Smooth muscle cell (in vitro differentiated cells): ENCODE measurements around the gene MAD2L1. TPM values are rescaled to one million over a fixed set of nuclear protein-coding genes. Genes with fewer than 3 reads are reported as not detected.

Experiments used
- DNase-seq: peaks from one replicate; lab custom pipeline; 2025; ENCODE audit not compliant: unreplicated experiment; lab: John Stamatoyannopoulos, UW
- H2AFZ ChIP-seq: fragments of 200-600 bp; sonication (generic); 2 replicates; pipeline ENCODE4 v1.6.0; 2016; ENCODE audit warnings: antibody characterized with exemption, low read depth, mild to moderate bottlenecking
- H3F3A ChIP-seq: fragments of 200-600 bp; sonication (generic); 2 replicates; pipeline ENCODE4 v1.6.0; 2017; ENCODE audit warnings: antibody characterized with exemption, low read depth
- H3K27ac ChIP-seq: fragments of 200-600 bp; sonication (generic); 2 replicates; pipeline ENCODE4 v1.5.1; 2016; ENCODE audit warnings: low read depth, mild to moderate bottlenecking
- H3K27me3 ChIP-seq: fragments of 200-600 bp; sonication (generic); 2 replicates; pipeline ENCODE4 v1.6.1; 2016; ENCODE audit warnings: low read depth, mild to moderate bottlenecking
- H3K36me3 ChIP-seq: fragments of 200-600 bp; sonication (generic); 2 replicates; pipeline ENCODE4 v1.5.1; 2016; ENCODE audit warnings: low read depth
- H3K4me1 ChIP-seq: fragments of 200-600 bp; sonication (generic); 2 replicates; pipeline ENCODE4 v1.5.1; 2016; ENCODE audit warnings: low read depth
- H3K4me2 ChIP-seq: fragments of 200-600 bp; sonication (generic); 2 replicates; pipeline ENCODE4 v1.6.0; 2016; ENCODE audit warnings: mild to moderate bottlenecking
- H3K4me3 ChIP-seq: fragments of 200-600 bp; sonication (generic); 2 replicates; pipeline ENCODE4 v1.5.1; 2016; ENCODE audit warnings: mild to moderate bottlenecking
- H3K79me2 ChIP-seq: fragments of 200-600 bp; sonication (generic); 2 replicates; pipeline ENCODE4 v1.6.0; 2016; ENCODE audit warnings: low read depth, mild to moderate bottlenecking
- H3K9ac ChIP-seq: fragments of 200-600 bp; sonication (generic); 2 replicates; pipeline ENCODE4 v1.6.0; 2016; ENCODE audit warnings: low read depth
- H3K9me3 ChIP-seq: fragments of 200-600 bp; sonication (generic); replicated peaks from 2 replicates; pipeline ENCODE4 v1.5.1; 2016; ENCODE audit warnings: low read depth
- H4K20me1 ChIP-seq: fragments of 200-600 bp; sonication (generic); 2 replicates; pipeline ENCODE4 v1.6.0; 2016; ENCODE audit warnings: low read depth
- CTCF ChIP-seq: fragments of 200-600 bp; sonication (generic); IDR thresholded peaks from 2 replicates; pipeline ENCODE4 v1.5.1; 2017; ENCODE audit warnings: borderline replicate concordance, mild to moderate bottlenecking, antibody characterized with exemption; ENCODE audit not compliant: insufficient read depth, poor library complexity, severe bottlenecking
- WGBS: methylation state at CpG from one replicate; pipeline ENCODE4 v1.1.7; 2016; ENCODE audit warnings: low lambda C conversion rate; 5-methylcytosine and 5-hydroxymethylcytosine counted together
- polyA plus RNA-seq: library from polyadenylated mRNA; unstranded; fragments of >200 nt; fragmentation: Nextera tagmentation; extraction: Ambion mirVana; gene quantifications from 2 replicates; pipeline ENCODE4 v1.2.1, GENCODE V29; 2016
- total RNA-seq: library from RNA; depleted of rRNA; stranded (reverse); fragments of >200 nt; gene quantifications from 2 replicates; pipeline ENCODE4 v1.2.3, GENCODE V29; 2014

The MAD2L1 gene
- total and polyA plus RNA-seq, 2 experiments from 2014 or later, result 19.1 to 19.3 TPM

- DNase-seq, result no peak
- Histone ChIP-seq H4K20me1 (no peaks in the 10 kb centered on the region), H3K79me2 (no peaks in the 10 kb centered on the region), H3K27me3 (peaks cover 3% of the 10 kb centered on the region), H3K4me3 (no peak overlapping the region), H3K9ac (no peak overlapping the region), H3K4me2 (no peak overlapping the region), H2AFZ (no peak overlapping the region), H3K9me3 (no peaks in the 10 kb centered on the region), H3F3A (no peaks in the 10 kb centered on the region), H3K27ac (no peak overlapping the region), H3K36me3 (no peaks in the 10 kb centered on the region), H3K4me1 (no peaks in the 10 kb centered on the region)
- no peak for TF ChIP-seq CTCF
Observed at GRCh38 chr4:120084327-120084726, 17.7 kb upstream of the MAD2L1 start.

- WGBS, result 97% methylated on average over 2 of the region's 2 CpGs
- no peaks in the 10 kb centered on the region for H3K36me3 ChIP-seq
- no peak for TF ChIP-seq CTCF
Observed at GRCh38 chr4:120083152-120083551, 16.5 kb upstream of the MAD2L1 start.

GRCh38 chr4:120082251-120082650 is 15.6 kb upstream of the MAD2L1 start:
- Histone ChIP-seq H3K79me2 (no peaks in the 10 kb centered on the region), H3K36me3 (no peaks in the 10 kb centered on the region), H4K20me1 (no peaks in the 10 kb centered on the region), H3K4me2 (no peak overlapping the region), H3K4me1 (no peaks in the 10 kb centered on the region), H3K9ac (no peak overlapping the region), H3K4me3 (no peak overlapping the region), H2AFZ (no peak overlapping the region), H3K27ac (no peak overlapping the region), H3K27me3 (peaks cover 3% of the 10 kb centered on the region), H3K9me3 (no peaks in the 10 kb centered on the region), H3F3A (no peaks in the 10 kb centered on the region)
- DNase-seq, result no peak
- WGBS, result 19% methylated on average over 1 of the region's 1 CpG
- TF ChIP-seq CTCF, result no peak

More at GRCh38 chr4:120083152-120083551, 16.5 kb upstream of the MAD2L1 start:
- no peaks in the 10 kb centered on the region for H3K4me1 ChIP-seq
- no peak overlapping the region for H3K4me3 ChIP-seq
- no peak for DNase-seq
- H3K27ac ChIP-seq, result no peak overlapping the region
- no peaks in the 10 kb centered on the region for H3F3A ChIP-seq
- no peak overlapping the region for H3K9ac ChIP-seq
- H3K79me2 ChIP-seq, result no peaks in the 10 kb centered on the region
- no peaks in the 10 kb centered on the region for H4K20me1 ChIP-seq
- H3K9me3 ChIP-seq, result no peaks in the 10 kb centered on the region
- H3K27me3 ChIP-seq, result peaks cover 3% of the 10 kb centered on the region
- H3K4me2 ChIP-seq, result no peak overlapping the region
- no peak overlapping the region for H2AFZ ChIP-seq

GRCh38 chr4:120081726-120082125 is 15.1 kb upstream of the MAD2L1 start:
- H3K27ac ChIP-seq, result no peak overlapping the region
- DNase-seq, result no peak
- peaks cover 3% of the 10 kb centered on the region for H3K27me3 ChIP-seq
- no peaks in the 10 kb centered on the region for H3K9me3 ChIP-seq
- H3K4me2 ChIP-seq, result no peak overlapping the region
- H2AFZ ChIP-seq, result no peak overlapping the region
- no peaks in the 10 kb centered on the region for H3F3A ChIP-seq
- no peaks in the 10 kb centered on the region for H4K20me1 ChIP-seq
- H3K36me3 ChIP-seq, result no peaks in the 10 kb centered on the region
- no peak overlapping the region for H3K9ac ChIP-seq
- TF ChIP-seq CTCF, result no peak
- no peaks in the 10 kb centered on the region for H3K79me2 ChIP-seq
- no peak overlapping the region for H3K4me3 ChIP-seq
- H3K4me1 ChIP-seq, result no peaks in the 10 kb centered on the region
